ENCODE measurements around the gene ADGRA3.

GRCh38 chr4:22363787-22364186 lies 152.1 kb downstream of the ADGRA3 start:
- TF ChIP-seq CTCF (IDR thresholded peaks at IDR 0.05) (no peak), POLR2AphosphoS5 (IDR thresholded peaks at IDR 0.05) (no peak)
